ENCODE measurements around the gene ITGB1BP2.

- TF ChIP-seq CTCF (IDR thresholded peaks at IDR 0.05; ENCODE audit: low read depth, low read length) (no peak), MYC (IDR thresholded peaks at IDR 0.05; ENCODE audit: low read depth, low read length) (no peak), POLR2A (IDR thresholded peaks at IDR 0.05; ENCODE audit: extremely low read depth, insufficient read length) (no peak)
Observed at GRCh38 chrX:71302461-71303213, 1.1 kb downstream of the ITGB1BP2 start.
